ENCODE results near the gene C2CD4C.
"Not testable (repeated sequence)": the region's sequence is repeated elsewhere in the genome, so short reads cannot be mapped to it uniquely, and the experiment has no call there.

C2CD4C gene

GRCh38 chr19:438416-438958 lies 29.5 kb upstream of the C2CD4C start:
- no peak for DNase-seq (ENCODE audit: low read depth)

- DNase-seq (ENCODE audit: low read depth) = no peak
Observed at GRCh38 chr19:437041-437440, 28.1 kb upstream of the C2CD4C start.

GRCh38 chr19:436413-436950 lies 27.5 kb upstream of the C2CD4C start:
- no peak for DNase-seq (ENCODE audit: low read depth)

GRCh38 chr19:435707-436412 lies 26.9 kb upstream of the C2CD4C start:
- no peak for DNase-seq (ENCODE audit: low read depth)

GRCh38 chr19:435056-435706 lies 26.2 kb upstream of the C2CD4C start:
- DNase-seq (ENCODE audit: low read depth) = no peak

GRCh38 chr19:434152-434960 lies 25.4 kb upstream of the C2CD4C start:
- DNase-seq (ENCODE audit: low read depth) = no peak

GRCh38 chr19:430701-431100 lies 21.8 kb upstream of the C2CD4C start:
- DNase-seq (ENCODE audit: low read depth) = no peak

GRCh38 chr19:428149-428548 lies 19.2 kb upstream of the C2CD4C start:
- no peak for DNase-seq (ENCODE audit: low read depth)

- not testable (repeated sequence) for DNase-seq (ENCODE audit: low read depth)
Observed at GRCh38 chr19:427675-428074, 18.7 kb upstream of the C2CD4C start.

GRCh38 chr19:426725-427445 lies 17.9 kb upstream of the C2CD4C start:
- no peak for DNase-seq (ENCODE audit: low read depth)

- no peak for DNase-seq (ENCODE audit: low read depth)
Observed at GRCh38 chr19:425056-425455, 16.1 kb upstream of the C2CD4C start.

- no peak for DNase-seq (ENCODE audit: low read depth)
Observed at GRCh38 chr19:424546-424945, 15.6 kb upstream of the C2CD4C start.

GRCh38 chr19:423691-424466 lies 14.9 kb upstream of the C2CD4C start:
- no peak for DNase-seq (ENCODE audit: low read depth)

GRCh38 chr19:422917-423226 lies 13.9 kb upstream of the C2CD4C start:
- DNase-seq (ENCODE audit: low read depth) = not testable (repeated sequence)

- no peak for DNase-seq (ENCODE audit: low read depth)
Observed at GRCh38 chr19:422213-422916, 13.4 kb upstream of the C2CD4C start.

GRCh38 chr19:419721-420515 lies 11.0 kb upstream of the C2CD4C start:
- DNase-seq (ENCODE audit: low read depth) = no peak

GRCh38 chr19:418761-419671 lies 10.1 kb upstream of the C2CD4C start:
- no peak for DNase-seq (ENCODE audit: low read depth)

GRCh38 chr19:416416-416815 lies 7.5 kb upstream of the C2CD4C start:
- no peak for DNase-seq (ENCODE audit: low read depth)

- no peak for DNase-seq (ENCODE audit: low read depth)
Observed at GRCh38 chr19:415292-415691, 6.3 kb upstream of the C2CD4C start.

Measured in stimulated activated CD8-positive, alpha-beta memory T cell treated with anti-CD3 and anti-CD28 coated beads, Interleukin-12 subunit alpha, Interleukin-12 subunit beta, amount 100 ng/mL, for 1 hour (primary cell).